HEK293 (cell line): Measurements from ENCODE around the gene ERBB4.

Experiments
- CTCF ChIA-PET: fragments of 350-600 bp; formaldehyde crosslinking; extraction: SDS; loops from one replicate; lab custom pipeline; 2021; ENCODE audit warnings: antibody characterized with exemption; lab: Yijun Ruan, JAX
- POLR2A ChIA-PET: fragments of 300-600 bp; formaldehyde crosslinking; extraction: SDS; loops from one replicate; lab custom pipeline; 2020; ENCODE audit warnings: antibody characterized with exemption, inconsistent platforms; lab: Yijun Ruan, JAX
- H3K27ac ChIP-seq: fragments of 200-500 bp; sonication (Bioruptor generic); 2 replicates; pipeline ENCODE4 v1.5.1; 2014; ENCODE audit warnings: low read depth, low read length, control low read depth, inconsistent platforms; ENCODE audit errors: extremely low read depth
- H3K36me3 ChIP-seq, 2 experiments: fragments of 200-500 bp in 1 of 2; sonication (Bioruptor generic) in 1 of 2; 1 replicate in 1 of 2; 2 replicates in 1 of 2; pipeline ENCODE4 v1.5.1; 2014 to 2017; ENCODE audit warnings: inconsistent platforms in 2 of 2, low read length in 2 of 2; ENCODE audit not compliant: control insufficient read depth in 2 of 2, insufficient read depth in 1 of 2
- H3K4me1 ChIP-seq: fragments of 200-500 bp; sonication (Bioruptor generic); 2 replicates; pipeline ENCODE4 v1.5.1; 2014; ENCODE audit warnings: mild to moderate bottlenecking, low read length, inconsistent platforms; ENCODE audit not compliant: control insufficient read depth, insufficient read depth
- H3K4me3 ChIP-seq: 2 replicates; pipeline ENCODE4 v1.5.1; 2011; ENCODE audit warnings: low read depth, mild to moderate bottlenecking, control low read depth, low read length, moderate library complexity
- H3K9me3 ChIP-seq: fragments of 200-500 bp; sonication (Bioruptor generic); 2 replicates; pipeline ENCODE4 v1.5.1; 2014; ENCODE audit warnings: low read depth, low read length, inconsistent platforms; ENCODE audit not compliant: control insufficient read depth, insufficient read depth
- GFI1B ChIP-seq: fragments of 450-650 bp; formaldehyde crosslinking; IDR thresholded peaks from 2 replicates; pipeline ENCODE4 v1.5.1; 2016; ENCODE audit warnings: missing biosample characterization, missing genetic modification characterization
- INSM2 ChIP-seq: fragments of 450-650 bp; formaldehyde crosslinking; IDR thresholded peaks from 2 replicates; pipeline ENCODE4 v1.5.1; 2016; ENCODE audit warnings: missing biosample characterization, missing genetic modification characterization
- OVOL3 ChIP-seq: fragments of 450-650 bp; formaldehyde crosslinking; IDR thresholded peaks from 2 replicates; pipeline ENCODE4 v1.5.1; 2016; ENCODE audit warnings: missing biosample characterization, missing genetic modification characterization
- PRDM4 ChIP-seq: fragments of 450-650 bp; formaldehyde crosslinking; IDR thresholded peaks from 2 replicates; pipeline ENCODE4 v1.5.1; 2017; ENCODE audit warnings: missing biosample characterization, missing genetic modification characterization
- SCRT2 ChIP-seq: fragments of 450-650 bp; formaldehyde crosslinking; IDR thresholded peaks from 2 replicates; pipeline ENCODE4 v1.5.1; 2016; ENCODE audit warnings: missing biosample characterization, missing genetic modification characterization
- SETDB1 ChIP-seq: IDR thresholded peaks from one replicate; pipeline ENCODE4 v1.6.1; 2017; ENCODE audit warnings: mild to moderate bottlenecking, low read length, moderate library complexity, mixed read lengths; ENCODE audit not compliant: insufficient read length
- ZFHX2 ChIP-seq: fragments of 450-650 bp; formaldehyde crosslinking; conservative IDR thresholded peaks from 2 replicates; pipeline ENCODE4 v1.5.1; 2016; ENCODE audit warnings: missing biosample characterization, missing genetic modification characterization
- ZIC2 ChIP-seq: fragments of 450-650 bp; formaldehyde crosslinking; IDR thresholded peaks from 2 replicates; pipeline ENCODE4 v1.5.1; 2016; ENCODE audit warnings: missing biosample characterization, missing genetic modification characterization
- ZNF16 ChIP-seq: fragments of 450-650 bp; formaldehyde crosslinking; IDR thresholded peaks from 2 replicates; pipeline ENCODE4 v1.5.1; 2016; ENCODE audit warnings: low read depth, missing biosample characterization, missing genetic modification characterization
- ZNF19 ChIP-seq: fragments of 450-650 bp; formaldehyde crosslinking; IDR thresholded peaks from 2 replicates; pipeline ENCODE4; 2016; ENCODE audit warnings: missing biosample characterization, missing genetic modification characterization, low read depth
- ZNF202 ChIP-seq: fragments of 450-650 bp; formaldehyde crosslinking; IDR thresholded peaks from 2 replicates; pipeline ENCODE4 v1.5.1; 2016; ENCODE audit warnings: missing biosample characterization, missing genetic modification characterization, borderline replicate concordance
- ZNF280D ChIP-seq: fragments of 450-650 bp; formaldehyde crosslinking; IDR thresholded peaks from 2 replicates; pipeline ENCODE4 v1.5.1; 2016; ENCODE audit warnings: missing biosample characterization, missing genetic modification characterization
- ZNF449 ChIP-seq: fragments of 450-650 bp; formaldehyde crosslinking; IDR thresholded peaks from 2 replicates; pipeline ENCODE4 v1.5.1; 2017; ENCODE audit warnings: missing biosample characterization, mild to moderate bottlenecking, missing genetic modification characterization, moderate library complexity
- ZNF555 ChIP-seq: fragments of 450-650 bp; formaldehyde crosslinking; conservative IDR thresholded peaks from 2 replicates; pipeline ENCODE4 v1.5.1; 2017; ENCODE audit warnings: missing biosample characterization, mild to moderate bottlenecking, missing genetic modification characterization, inconsistent platforms
- ZNF560 ChIP-seq: fragments of 450-650 bp; formaldehyde crosslinking; IDR thresholded peaks from 2 replicates; pipeline ENCODE4 v1.5.1; 2017; ENCODE audit warnings: missing biosample characterization, missing genetic modification characterization, borderline replicate concordance
- ZNF571 ChIP-seq: fragments of 450-650 bp; formaldehyde crosslinking; IDR thresholded peaks from 2 replicates; pipeline ENCODE4 v1.5.0; 2017; ENCODE audit warnings: missing biosample characterization, missing genetic modification characterization
- ZNF596 ChIP-seq: fragments of 450-650 bp; IDR thresholded peaks from 2 replicates; pipeline ENCODE4 v1.5.0; 2018; ENCODE audit warnings: missing biosample characterization, mild to moderate bottlenecking, missing genetic modification characterization, moderate library complexity
- ZNF600 ChIP-seq: fragments of 450-650 bp; formaldehyde crosslinking; IDR thresholded peaks from 2 replicates; pipeline ENCODE4 v1.5.1; 2016; ENCODE audit warnings: missing biosample characterization, missing genetic modification characterization
- ZNF624 ChIP-seq: fragments of 450-650 bp; formaldehyde crosslinking; IDR thresholded peaks from 2 replicates; pipeline ENCODE4 v1.5.1; 2017; ENCODE audit warnings: missing biosample characterization, missing genetic modification characterization
- ZNF707 ChIP-seq: fragments of 450-650 bp; formaldehyde crosslinking; IDR thresholded peaks from 2 replicates; pipeline ENCODE4 v1.5.1; 2016; ENCODE audit warnings: missing biosample characterization, missing genetic modification characterization

ERBB4 gene

GRCh38 chr2:211423018-211423417 lies 1115.6 kb downstream of the ERBB4 start:
- TF ChIP-seq SCRT2 (tag by site-specific recombination), result no peak
- TF ChIP-seq ZNF555 (tag by site-specific recombination), result no peak
- no peak for TF ChIP-seq INSM2 (tag by site-specific recombination)
- TF ChIP-seq ZNF449 (tag by site-specific recombination), result no peak
- TF ChIP-seq PRDM4 (tag by site-specific recombination), result no peak
- TF ChIP-seq GFI1B (tag by site-specific recombination), result no peak
- no peak for TF ChIP-seq ZFHX2 (tag by site-specific recombination)
- no peak for TF ChIP-seq ZNF16
- TF ChIP-seq ZIC2 (tag by site-specific recombination), result no peak
- H3K4me1 ChIP-seq, result no peaks in the 10 kb centered on the region
- ChIA-PET POLR2A (no interaction called here), CTCF (interaction anchor here (0.5 kb wide), 1 partner anchor 219 kb away, joined by 3 read pairs; no protein-coding TSS in a partner anchor)
- H3K36me3 ChIP-seq, result no peaks in the 10 kb centered on the region
- H3K9me3 ChIP-seq, result no peaks in the 10 kb centered on the region
- H3K4me3 ChIP-seq, result no peak overlapping the region
- no peak overlapping the region for H3K27ac ChIP-seq

- TF ChIP-seq ZNF571 (tag by site-specific recombination) (no peak), ZNF596 (tag by site-specific recombination) (no peak), ZNF624 (tag by site-specific recombination) (no peak), ZNF600 (tag by site-specific recombination) (no peak), SETDB1 (no peak), OVOL3 (tag by site-specific recombination) (no peak), ZNF560 (no peak), ZNF280D (no peak), ZNF202 (tag by site-specific recombination) (no peak), ZNF19 (tag by site-specific recombination) (no peak), ZNF707 (no peak)
- ChIA-PET CTCF (no interaction called here), POLR2A (no interaction called here)
- Histone ChIP-seq H3K36me3 (no peaks in the 10 kb centered on the region), H3K4me1 (no peaks in the 10 kb centered on the region), H3K27ac (no peak overlapping the region), H3K4me3 (no peak overlapping the region), H3K9me3 (no peaks in the 10 kb centered on the region)
Observed at GRCh38 chr2:211417544-211417943, 1121.1 kb downstream of the ERBB4 start.
